RCC 7860 (cell line): ENCODE measurements around the gene CIZ1.
"Not testable (repeated sequence)": the region's sequence is repeated elsewhere in the genome, so short reads cannot be mapped to it uniquely, and the experiment has no call there.

ENCODE experiments used
- DNase-seq: peaks from one replicate; pipeline ENCODE4 v3.0.0-alpha.2; 2015; ENCODE audit warnings: low spot score
- FAIRE-seq: peaks from 2 replicates; lab custom pipeline; 2012; peaks lifted over from hg19 to GRCh38; lab: Jason Lieb, UNC

CIZ1 gene, protein sequence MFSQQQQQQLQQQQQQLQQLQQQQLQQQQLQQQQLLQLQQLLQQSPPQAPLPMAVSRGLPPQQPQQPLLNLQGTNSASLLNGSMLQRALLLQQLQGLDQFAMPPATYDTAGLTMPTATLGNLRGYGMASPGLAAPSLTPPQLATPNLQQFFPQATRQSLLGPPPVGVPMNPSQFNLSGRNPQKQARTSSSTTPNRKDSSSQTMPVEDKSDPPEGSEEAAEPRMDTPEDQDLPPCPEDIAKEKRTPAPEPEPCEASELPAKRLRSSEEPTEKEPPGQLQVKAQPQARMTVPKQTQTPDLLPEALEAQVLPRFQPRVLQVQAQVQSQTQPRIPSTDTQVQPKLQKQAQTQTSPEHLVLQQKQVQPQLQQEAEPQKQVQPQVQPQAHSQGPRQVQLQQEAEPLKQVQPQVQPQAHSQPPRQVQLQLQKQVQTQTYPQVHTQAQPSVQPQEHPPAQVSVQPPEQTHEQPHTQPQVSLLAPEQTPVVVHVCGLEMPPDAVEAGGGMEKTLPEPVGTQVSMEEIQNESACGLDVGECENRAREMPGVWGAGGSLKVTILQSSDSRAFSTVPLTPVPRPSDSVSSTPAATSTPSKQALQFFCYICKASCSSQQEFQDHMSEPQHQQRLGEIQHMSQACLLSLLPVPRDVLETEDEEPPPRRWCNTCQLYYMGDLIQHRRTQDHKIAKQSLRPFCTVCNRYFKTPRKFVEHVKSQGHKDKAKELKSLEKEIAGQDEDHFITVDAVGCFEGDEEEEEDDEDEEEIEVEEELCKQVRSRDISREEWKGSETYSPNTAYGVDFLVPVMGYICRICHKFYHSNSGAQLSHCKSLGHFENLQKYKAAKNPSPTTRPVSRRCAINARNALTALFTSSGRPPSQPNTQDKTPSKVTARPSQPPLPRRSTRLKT

DNA sequence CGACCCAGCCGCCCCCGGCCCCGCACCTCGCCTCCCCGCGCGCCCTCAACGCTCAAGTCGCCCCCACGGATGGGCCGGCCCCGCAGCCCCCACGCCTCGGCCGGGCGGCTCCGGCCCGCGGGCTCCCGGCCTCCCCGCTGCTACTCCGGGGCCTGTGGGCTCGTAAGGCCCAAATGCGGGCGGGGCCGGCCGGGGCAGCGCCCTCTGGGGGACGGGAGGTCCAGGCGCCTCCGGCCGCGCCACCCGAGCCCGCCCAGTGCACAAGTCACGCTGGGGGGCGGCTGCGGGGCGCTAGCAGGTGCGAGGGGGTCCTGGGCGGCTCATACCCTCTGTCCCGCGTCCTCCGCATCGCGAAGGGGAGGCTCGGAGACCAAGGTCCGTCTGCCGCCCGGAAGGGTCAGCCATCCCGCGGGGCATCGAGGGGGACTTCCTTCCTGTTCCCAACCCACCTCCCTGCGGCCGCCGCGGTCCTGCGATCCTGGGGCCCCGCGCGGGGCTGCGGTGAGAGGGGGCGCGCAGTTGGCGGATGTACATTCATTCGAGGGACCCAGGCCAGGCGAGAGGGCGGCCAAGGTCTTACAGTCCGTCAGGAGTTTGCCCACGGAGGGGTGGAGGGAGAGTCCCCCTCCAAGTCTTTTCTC is at the start of gene CIZ1:
Gene CIZ1, minus strand, starts transcription at position 167 of the 641 bp plus-strand sequence. CDS start 715 bp downstream, outside the sequence.
- FAIRE-seq (no peak), DNase-seq (peak; percentile 38)

DNA sequence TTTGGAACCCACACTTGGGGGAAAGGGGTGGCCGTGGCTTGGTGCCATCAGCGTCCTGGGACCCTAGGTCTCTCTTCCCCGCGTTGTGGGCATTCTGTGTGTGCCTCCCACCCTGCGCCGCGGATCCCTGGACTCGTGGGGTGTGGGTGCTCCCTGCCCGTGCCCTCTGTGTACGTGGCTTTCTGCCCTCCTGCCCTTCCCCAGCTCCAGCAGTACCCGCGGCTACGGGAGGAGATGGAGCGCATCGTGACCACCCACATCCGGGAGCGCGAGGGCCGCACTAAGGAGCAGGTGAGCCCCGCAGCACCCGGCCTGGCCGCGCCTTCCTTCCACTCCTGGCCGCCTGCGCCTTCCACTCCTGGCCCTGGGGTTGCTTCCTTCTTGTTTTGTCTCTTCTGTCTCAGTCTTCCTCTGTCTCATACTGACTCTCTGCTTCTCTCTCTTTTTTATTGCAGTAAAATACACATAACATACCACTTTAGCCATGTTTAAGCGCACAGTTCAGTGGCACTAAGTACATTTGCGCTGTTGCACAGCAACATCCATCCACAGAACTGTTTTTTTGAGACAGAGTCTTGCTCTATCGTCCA is 42.5 kb upstream of the CIZ1 start:
- no peak for FAIRE-seq

DNA sequence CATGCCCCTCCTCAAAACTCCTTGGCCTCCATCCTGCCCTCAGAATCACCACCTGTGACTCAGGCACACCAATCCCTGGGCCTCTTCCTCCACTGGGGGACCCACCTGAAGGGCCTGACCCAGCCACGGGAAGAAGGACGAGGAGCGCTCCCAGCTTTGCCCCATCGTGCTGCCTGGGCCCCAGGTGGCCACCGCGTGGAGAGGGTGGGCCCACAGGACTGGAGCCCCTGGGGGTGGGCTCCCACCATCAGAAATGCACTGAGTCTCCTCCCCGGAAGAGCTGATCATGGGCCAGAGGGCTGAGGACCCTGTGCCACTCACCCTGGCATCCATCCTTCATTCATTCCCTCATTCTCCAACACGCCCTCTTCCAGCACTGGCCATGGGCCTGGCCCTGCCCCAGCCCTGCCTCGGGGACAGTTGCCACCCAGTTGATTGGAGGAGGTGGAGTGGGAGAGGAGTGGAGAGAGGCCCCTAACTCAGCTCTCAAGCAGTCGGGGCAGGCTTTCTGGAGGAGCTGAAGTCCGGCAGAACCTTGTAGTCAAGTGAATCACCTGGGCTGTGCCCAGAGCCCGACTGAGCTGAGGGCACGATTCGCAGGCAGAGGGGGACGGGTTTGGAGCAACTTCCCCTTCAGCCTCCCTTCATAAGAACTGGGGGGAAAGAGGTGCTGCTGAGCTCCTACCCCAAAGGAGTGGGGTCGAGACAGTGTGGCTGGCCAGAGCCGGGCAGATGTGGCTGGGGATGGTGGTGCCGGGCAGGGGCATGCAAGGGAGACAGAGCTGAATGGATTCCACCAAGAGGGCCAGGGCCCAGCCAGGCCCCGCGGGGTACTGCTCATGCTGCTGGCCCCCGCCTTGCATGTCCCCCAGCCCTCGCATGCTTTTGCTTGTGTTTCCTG is 41.4 kb upstream of the CIZ1 start:
- FAIRE-seq (no peak), DNase-seq (no peak)

More for the DNA sequence above, 42.5 kb upstream of the CIZ1 start:
- no peak for DNase-seq

DNA sequence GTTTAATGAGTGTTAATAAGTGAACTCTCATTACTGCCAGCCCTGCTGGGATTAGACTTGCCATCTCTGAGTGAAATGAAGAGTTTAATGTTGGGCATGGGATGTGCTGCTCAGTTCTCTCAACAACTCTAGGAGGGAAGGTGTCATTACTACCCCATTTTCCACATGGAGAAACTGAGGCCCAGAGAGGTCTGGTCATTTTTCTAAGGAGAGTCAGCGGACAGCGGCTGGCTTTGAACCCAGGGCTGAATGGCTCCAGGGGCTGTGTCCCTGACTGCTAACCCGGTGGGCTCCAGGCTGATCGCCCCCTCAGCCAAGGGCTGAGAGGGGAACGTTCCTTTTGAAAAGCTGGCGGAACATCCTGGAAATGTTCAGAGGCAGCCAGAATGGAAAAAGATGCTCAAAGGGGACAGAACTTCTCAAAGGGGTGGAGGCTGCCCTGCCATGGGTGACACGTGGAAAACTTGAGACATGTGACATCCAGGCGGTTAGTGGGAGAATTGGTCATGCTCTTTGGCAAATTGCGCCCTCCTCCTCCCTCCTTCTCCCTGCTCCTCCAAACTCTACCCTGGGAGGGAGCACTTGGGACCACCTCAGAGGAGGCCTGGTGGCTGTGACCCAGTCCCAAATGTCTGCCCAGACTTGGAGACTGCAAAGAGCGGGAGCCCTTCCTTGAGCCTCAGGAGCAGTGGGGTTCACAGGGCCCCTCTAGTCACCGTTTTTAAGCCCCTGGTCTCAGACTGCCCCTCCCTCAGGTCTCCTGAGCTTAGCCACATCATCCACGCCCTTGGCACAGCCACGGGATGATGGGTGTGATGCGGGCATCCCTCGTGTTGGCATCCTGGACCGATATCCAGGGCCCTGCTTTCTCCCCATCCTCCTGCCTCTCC is 40.5 kb upstream of the CIZ1 start:
- DNase-seq (no peak), FAIRE-seq (no peak)

DNA sequence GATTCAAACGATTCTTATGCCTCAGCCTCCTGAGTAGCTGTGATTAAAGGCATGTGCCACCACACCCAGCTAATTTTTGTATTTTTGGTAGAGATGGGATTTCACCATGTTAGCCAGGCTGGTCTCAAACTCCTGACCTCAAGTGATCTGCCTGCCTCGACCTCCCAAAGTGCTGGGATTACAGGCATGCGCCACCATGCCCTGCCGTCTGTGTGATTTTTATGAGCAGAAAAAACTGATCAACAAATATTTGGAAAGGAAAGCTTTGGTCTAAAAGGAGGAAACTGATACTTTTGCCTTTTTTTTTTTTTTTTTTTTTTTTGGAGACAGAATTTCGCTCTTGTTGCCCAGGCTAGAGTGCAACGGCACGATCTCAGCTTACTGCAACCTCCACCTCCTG is 39.5 kb upstream of the CIZ1 start:
- DNase-seq, FAIRE-seq: not testable (repeated sequence)

DNA sequence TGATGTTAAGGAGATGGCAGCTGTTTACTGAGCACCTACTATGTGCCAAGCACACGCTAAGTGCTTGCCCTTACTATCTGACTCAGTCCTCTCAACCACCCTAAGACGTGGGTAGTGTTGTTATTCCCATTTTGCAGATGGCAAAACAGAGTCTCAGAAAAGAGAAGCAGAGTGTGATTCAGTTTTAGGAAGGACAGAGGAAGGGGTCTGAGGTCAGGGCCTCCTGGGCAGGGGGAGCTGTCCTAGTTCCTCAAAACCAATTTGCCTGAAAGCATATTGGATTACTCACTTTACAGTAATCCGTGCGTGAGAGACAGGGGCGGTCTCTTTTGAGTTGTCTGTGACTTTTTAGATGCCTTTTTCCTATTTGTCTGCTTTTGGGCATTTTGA is 35.0 kb upstream of the CIZ1 start:
- FAIRE-seq: no peak
- no peak for DNase-seq

DNA sequence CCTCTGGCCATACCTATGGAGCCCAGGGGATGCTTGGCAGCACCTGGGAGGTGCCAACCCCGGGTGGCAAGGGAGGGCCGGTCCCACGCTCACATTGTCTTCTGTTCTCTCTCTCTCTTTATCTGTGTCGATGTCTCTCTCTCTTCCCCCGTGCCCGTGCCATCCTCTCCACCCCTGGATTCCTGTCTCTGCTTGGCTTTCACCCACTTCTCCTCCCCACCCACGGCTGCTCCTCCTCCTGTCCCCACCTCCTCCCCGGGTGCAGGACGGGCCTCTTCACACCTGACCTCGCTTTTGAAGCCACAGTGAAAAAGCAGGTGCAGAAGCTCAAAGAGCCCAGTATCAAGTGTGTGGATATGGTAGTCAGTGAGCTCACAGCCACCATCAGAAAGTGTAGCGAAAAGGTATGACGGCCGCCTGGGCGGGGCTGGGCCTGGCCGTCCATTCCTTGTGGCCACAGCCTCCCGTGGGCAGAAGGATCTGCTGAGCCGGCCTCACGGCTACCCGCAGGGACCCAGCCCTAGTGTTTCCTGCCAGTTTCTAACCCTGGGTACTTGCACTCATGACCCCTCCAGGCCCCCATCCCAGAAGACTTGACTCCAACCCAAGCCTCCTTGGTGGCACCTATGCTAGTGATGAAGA is 34.5 kb upstream of the CIZ1 start:
- no peak for FAIRE-seq
- no peak for DNase-seq

DNA sequence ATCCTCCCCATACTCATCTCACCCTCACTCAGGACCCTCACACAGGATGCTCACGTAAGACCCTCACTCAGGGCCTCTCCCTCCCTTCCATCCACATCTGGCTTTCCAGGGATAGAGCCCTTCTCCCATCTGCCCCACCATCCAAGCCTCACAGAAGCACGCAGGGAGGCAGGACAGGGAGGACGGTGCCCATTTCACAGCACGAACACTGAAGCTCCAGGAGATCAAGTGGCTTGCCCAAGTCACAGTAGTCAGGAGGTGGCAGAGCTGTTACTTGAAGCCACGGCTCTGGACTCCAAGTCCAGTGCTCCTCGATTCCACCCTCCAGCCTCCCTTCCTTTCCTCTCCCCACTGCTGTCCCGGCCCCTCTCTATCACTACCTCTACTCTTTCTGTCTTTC is 33.5 kb upstream of the CIZ1 start:
- FAIRE-seq (no peak), DNase-seq (no peak)

DNA sequence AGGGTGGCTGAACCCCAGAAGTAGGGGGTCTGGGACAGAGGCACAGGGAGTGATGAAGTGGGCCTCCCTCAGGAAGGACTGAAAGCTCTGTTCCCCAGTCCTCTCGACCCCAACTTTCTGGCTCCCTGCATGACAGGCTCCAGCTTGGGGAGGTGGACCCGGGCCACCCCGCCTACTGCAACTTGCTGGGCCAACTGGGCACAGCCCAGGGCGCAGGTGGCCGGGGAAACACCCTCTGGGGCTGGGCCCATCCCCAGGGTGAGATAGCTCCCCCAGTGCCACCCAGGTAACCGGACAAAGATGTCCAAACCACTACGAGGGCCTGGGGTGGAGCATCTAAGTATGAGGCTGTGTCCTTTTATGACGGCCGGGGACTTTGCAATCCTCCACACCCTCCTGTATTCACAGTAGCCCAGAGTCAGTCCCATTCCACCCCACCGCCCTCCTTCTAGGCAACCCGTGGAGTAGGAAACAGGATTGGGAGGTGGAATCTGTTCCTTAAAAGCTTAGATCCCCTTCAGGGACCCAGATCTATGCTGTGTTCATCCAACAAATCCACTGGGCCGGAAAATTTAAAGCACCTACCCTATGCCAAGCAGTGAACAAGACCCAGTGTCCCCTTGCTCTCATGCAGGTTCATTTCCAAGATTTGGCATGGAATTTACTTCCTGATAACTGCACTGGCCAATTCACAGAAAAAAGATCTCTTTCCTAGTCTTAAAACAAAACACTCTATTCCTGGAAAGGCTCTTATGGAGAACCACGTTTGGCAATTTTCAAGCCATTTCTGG is 31.7 kb upstream of the CIZ1 start:
- no peak for FAIRE-seq
- no peak for DNase-seq

DNA sequence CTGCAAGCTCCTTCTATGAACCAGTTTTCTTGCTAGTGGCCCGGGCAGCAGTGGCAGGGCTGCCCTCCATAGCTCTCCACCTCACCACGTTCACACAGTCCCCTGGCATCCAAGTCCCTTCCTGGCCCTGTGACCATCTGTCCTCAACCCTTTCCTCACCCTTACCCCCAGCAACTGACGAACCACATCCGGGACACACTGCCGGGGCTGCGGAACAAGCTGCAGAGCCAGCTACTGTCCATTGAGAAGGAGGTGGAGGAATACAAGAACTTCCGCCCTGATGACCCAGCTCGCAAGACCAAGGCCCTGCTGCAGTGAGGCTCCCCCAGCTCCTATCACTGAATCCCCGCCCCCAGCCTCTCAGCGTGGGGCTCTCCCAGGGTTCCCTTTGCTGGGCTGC is 30.7 kb upstream of the CIZ1 start:
- no peak for DNase-seq
- no peak for FAIRE-seq

DNA sequence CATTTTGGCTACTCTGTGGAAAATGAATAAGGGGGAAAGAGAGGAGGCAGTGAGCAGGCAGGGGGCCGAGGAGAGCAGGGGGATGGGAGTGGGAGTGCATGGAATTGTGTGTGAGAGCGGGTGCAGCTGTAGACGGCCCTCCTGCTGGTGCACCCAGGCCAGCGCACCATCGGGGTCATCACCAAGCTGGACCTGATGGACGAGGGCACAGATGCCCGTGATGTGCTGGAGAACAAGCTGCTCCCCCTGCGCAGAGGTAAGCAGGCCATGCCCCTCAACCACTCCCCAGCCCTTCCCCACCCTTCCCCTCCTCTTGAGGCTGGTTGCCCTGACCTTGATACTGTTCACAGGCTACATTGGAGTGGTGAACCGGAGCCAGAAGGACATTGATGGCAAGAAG is 28.5 kb upstream of the CIZ1 start:
- DNase-seq (no peak), FAIRE-seq (no peak)

DNA sequence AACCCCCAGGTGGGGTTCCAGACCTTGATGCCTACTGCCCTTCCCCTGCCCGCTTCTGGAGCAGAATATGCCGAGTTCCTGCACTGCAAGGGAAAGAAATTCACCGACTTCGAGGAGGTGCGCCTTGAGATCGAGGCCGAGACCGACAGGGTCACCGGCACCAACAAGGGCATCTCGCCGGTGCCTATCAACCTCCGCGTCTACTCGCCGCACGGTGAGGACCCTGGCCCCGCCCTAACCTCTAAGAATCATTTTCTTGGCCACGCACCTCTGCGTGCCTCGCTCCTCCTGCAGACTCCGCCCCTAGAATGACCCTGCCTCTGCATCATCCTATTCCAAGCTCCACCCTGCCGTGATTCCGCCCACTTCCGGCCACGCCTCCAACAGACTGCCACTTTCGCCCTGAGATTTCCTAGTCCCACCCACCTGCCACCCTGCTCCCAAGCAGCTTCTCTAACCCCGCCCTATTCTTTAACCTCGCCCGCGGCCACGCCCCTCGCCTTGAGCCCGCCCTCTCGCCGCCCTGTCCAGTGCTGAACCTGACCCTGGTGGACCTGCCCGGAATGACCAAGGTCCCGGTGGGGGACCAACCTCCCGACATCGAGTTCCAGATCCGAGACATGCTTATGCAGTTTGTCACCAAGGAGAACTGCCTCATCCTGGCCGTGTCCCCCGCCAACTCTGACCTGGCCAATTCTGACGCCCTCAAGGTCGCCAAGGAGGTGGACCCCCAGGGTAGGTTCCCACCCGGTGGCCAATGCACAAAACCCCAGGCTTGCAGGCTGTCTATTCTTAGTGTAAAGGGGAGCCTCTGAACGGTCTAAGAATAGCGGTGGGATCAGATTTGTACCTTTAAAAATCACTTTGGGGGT is 27.4 kb upstream of the CIZ1 start:
- FAIRE-seq: no peak
- DNase-seq: no peak

DNA sequence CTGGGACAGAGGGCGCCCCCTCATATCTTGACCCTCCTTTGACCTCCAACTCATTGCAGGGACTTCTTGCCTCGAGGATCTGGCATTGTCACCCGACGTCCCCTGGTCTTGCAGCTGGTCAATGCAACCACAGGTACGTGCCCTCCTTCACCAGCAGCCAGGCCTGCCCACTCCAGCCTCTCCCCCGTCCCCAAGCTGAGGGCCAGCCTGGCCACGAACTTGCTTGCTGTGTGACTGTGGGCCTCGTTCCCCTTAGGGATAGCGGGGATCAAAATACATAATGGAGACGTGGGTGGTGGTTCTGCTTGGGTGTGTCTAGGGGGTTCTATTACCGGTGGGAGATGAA is 26.8 kb upstream of the CIZ1 start:
- FAIRE-seq (no peak), DNase-seq (no peak)

DNA sequence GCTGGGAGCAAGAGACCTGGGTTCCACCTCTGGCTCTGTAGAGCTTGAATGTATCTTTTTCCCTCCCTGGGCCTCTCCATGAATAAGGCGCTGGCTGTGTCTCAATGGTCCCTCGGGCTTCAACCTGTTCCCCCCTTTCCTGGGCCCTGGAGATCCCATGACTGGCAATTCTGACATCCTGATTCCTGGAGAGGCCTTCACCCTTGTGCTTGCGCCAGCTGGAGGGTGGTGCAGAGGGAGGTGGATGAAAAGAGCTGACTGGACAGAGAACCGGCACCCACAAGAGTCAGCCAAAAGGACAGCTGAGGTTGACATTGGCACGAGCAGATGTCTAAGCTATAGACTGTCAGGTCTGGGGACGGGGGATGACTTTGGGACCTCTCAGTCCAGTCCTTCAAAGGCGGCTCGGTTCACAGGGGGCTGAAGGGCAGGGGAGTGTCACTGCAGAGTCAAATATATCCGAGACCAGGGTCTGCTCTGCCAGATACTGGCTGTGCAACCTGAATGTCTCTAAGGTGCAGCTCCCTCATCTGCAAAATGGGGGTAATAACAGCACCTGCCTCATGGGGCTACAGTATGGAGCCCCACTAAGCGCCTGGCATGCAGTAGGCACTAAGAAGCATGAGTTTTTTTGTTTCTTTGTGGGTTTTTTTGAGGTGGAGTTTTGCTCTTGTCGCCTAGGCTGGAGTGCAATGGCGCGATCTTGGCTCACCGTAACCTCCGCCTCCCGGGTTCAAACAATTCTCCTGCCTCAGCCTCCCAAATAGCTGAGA is 25.6 kb upstream of the CIZ1 start:
- FAIRE-seq (no peak), DNase-seq (no peak)

DNA sequence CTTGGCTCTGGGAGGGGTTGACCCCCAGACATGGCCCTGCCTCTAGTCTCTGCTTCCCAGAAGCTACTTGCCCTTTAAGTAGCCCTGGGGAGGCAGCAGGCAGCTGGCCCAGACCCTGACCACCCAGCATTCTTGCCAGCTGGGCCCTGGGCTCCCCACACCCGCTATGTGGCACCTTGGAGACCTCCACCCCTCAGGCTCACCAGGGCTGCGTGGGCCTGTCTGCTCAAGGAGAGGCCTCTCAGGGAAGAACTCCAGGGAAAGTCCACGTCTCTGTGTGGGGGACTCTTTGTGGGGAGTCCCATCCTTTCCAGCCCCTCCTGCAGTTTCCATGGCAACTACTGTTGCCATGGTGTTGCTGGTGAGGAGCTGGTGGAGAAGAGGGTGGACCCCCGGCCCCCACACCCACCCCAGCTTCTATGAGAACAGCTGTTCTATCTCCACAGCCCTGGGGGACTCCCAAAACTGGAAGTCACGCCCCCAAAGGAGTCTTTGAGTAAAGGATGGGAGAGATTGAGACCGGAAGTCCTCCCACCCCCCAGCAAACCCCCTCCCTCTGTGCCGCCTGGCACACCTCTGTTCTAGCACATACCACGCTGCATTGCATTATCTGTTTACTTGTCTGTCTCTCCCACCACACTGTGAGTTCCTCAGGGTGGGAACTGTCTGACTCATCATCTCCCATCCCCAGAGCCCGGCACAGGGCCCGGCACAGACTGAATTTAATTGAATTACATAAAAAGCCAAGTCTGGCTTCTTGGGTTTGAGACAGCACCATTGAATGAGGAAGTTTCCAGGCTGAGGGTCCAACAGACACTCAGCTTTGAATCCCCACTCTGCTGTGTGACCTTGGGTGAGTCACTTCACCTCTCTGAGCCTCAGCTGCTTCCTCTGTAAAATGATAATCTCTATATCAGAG is 24.4 kb upstream of the CIZ1 start:
- peak; percentile 64 for FAIRE-seq
- DNase-seq: peak; percentile 81
